HG03442 (cell line): ENCODE results near the gene EFNA5.

Experiments
- ATAC-seq: cut with Tn5 transposase; IDR thresholded peaks from one replicate; pipeline ENCODE4 v1.9.1; 2021; ENCODE audit warnings: mild to moderate bottlenecking, moderate library complexity; ENCODE audit not compliant: unreplicated experiment

Gene EFNA5

GRCh38 chr5:107341376-107342084 lies 329.2 kb downstream of the EFNA5 start:
- ATAC-seq = no peak

DNA sequence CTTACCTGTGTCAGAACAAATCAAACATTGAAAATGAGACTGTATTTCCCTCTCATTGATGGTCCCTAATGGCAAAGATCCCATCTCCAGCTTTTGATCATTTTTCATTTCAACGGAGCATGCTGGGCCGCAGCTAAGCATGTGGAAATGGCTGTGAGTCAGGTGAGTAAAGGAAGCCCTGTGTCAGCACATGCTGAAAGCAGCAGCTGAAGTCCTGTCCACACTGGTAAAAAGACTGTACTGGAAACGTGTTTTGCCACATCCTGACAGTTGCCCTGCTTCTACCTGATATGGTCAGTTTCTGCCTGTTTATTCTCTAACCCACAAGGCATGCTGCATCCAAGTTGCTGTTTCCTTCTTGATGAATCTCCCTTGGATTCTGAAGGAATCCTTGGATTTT lies 330.1 kb downstream of the EFNA5 start:
- no peak for ATAC-seq

GRCh38 chr5:107338335-107338734 lies 332.4 kb downstream of the EFNA5 start:
- no peak for ATAC-seq

- no peak for ATAC-seq
Observed at GRCh38 chr5:107337281-107337680, 333.5 kb downstream of the EFNA5 start.

- no peak for ATAC-seq
Observed at GRCh38 chr5:107331882-107332281, 338.9 kb downstream of the EFNA5 start.

DNA sequence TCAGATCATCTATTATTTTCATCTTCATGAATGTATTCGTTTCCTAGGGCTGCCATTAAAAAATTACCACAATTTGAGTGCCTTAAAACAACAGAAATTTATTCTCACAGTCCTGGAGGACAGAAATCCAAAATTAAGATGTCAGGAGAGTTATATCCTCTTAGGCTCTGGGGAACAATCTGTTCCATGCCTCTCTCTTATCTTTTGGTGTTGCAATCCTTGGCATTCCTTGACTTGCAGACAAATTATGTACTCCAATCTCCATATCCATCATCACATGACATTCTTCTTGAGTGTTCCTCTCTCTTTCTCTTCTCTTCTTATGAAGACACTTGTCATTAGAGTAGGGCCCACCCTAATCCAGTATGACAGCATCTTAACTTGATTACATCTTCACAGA lies 339.4 kb downstream of the EFNA5 start:
- no peak for ATAC-seq

DNA sequence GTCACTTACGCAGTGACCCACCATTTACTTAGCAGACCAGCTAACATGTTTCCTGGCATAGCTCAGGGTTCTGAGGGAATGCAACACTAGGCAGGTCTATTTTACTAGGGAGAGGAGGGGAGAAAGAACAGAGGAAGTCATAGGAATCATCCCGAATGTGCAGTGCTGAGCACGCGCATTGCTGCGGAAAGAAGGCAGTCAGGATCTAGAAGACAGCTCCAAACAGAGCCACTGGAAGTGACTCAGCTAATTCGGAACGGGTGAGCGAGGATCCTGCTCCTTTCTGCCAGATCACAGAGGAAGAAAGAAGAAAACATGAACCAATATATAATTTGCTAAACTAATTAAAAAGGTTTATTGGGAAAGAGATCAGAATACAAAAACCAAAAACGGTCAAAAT lies 339.8 kb downstream of the EFNA5 start:
- ATAC-seq = no peak

- ATAC-seq = peak; percentile 42
Observed at GRCh38 chr5:107329850-107330249, 340.9 kb downstream of the EFNA5 start.
